Osteoblast (primary cell): Measurements from ENCODE around the gene ACVR2B. TPM values are rescaled to one million over a fixed set of nuclear protein-coding genes. Genes with fewer than 3 reads are reported as not detected.

Experiments
- DNase-seq: peaks from one replicate; pipeline ENCODE4 v3.0.0; 2011; ENCODE audit warnings: low spot score, mixed read lengths; ENCODE audit not compliant: insufficient read length; ENCODE audit errors: missing footprints
- H2AFZ ChIP-seq: 2 replicates; pipeline ENCODE4 v1.6.0; 2011; ENCODE audit warnings: mild to moderate bottlenecking, low read length
- H3K27ac ChIP-seq: 2 replicates; pipeline ENCODE4 v1.5.1; 2011; ENCODE audit warnings: mild to moderate bottlenecking, low read depth, low read length, moderate library complexity
- H3K27me3 ChIP-seq: 2 replicates; pipeline ENCODE4 v1.6.0; 2012; ENCODE audit warnings: mild to moderate bottlenecking, control low read depth, inconsistent platforms, low read length, moderate library complexity; ENCODE audit not compliant: insufficient read depth
- H3K36me3 ChIP-seq: 2 replicates; pipeline ENCODE4 v1.5.1; 2011; ENCODE audit warnings: mild to moderate bottlenecking, low read length, control low read depth, moderate library complexity; ENCODE audit not compliant: insufficient read depth
- H3K4me1 ChIP-seq: 2 replicates; pipeline ENCODE4 v1.5.1; 2011; ENCODE audit warnings: mild to moderate bottlenecking, low read length, control low read depth, moderate library complexity; ENCODE audit not compliant: insufficient read depth
- H3K4me2 ChIP-seq: 2 replicates; pipeline ENCODE4 v1.6.0; 2011; ENCODE audit warnings: mild to moderate bottlenecking, low read length; ENCODE audit not compliant: insufficient read depth
- H3K4me3 ChIP-seq: fragments of 200-600 bp; sonication (generic); 3 replicates; pipeline ENCODE4 v1.5.1; 2012; ENCODE audit warnings: mild to moderate bottlenecking, low read length, inconsistent platforms; ENCODE audit not compliant: insufficient read depth
- H3K79me2 ChIP-seq: 2 replicates; pipeline ENCODE4 v1.6.0; 2012; ENCODE audit warnings: mild to moderate bottlenecking, low read length, control low read depth, inconsistent platforms; ENCODE audit not compliant: insufficient read depth
- H3K9me3 ChIP-seq: 2 replicates; pipeline ENCODE4 v1.5.1; 2011; ENCODE audit warnings: low read depth, low read length, control low read depth
- H4K20me1 ChIP-seq: 2 replicates; pipeline ENCODE4 v1.6.0; 2012; ENCODE audit warnings: mild to moderate bottlenecking, low read length, control low read depth; ENCODE audit not compliant: insufficient read depth
- total RNA-seq: library from RNA; depleted of rRNA; stranded (reverse); fragments of >200 nt; gene quantifications from 2 replicates; pipeline ENCODE4 v1.2.3, GENCODE V29; 2012
- TF ChIP-seq, protein P1 (sequence below): IDR thresholded peaks from 2 replicates; pipeline ENCODE4 v1.5.1; 2011; ENCODE audit warnings: mild to moderate bottlenecking, low read depth, low read length, moderate library complexity; ENCODE audit errors: extremely low read depth

Gene ACVR2B
- total RNA-seq, 1 donor, result 3.6 TPM

DNA sequence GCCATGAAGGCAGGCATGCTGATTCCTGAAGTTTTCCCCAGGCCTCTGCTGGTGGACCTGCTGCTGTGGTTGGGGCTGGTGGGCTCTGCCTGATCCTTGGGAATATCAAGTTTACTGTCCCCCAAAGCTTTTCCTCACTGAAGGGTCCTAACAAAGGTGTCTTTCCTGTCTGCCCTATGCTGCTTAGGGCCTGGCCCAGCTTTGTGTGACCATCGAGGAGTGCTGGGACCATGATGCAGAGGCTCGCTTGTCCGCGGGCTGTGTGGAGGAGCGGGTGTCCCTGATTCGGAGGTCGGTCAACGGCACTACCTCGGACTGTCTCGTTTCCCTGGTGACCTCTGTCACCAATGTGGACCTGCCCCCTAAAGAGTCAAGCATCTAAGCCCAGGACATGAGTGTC lies 29.3 kb downstream of the ACVR2B start:
- TF ChIP-seq, protein P1, sequence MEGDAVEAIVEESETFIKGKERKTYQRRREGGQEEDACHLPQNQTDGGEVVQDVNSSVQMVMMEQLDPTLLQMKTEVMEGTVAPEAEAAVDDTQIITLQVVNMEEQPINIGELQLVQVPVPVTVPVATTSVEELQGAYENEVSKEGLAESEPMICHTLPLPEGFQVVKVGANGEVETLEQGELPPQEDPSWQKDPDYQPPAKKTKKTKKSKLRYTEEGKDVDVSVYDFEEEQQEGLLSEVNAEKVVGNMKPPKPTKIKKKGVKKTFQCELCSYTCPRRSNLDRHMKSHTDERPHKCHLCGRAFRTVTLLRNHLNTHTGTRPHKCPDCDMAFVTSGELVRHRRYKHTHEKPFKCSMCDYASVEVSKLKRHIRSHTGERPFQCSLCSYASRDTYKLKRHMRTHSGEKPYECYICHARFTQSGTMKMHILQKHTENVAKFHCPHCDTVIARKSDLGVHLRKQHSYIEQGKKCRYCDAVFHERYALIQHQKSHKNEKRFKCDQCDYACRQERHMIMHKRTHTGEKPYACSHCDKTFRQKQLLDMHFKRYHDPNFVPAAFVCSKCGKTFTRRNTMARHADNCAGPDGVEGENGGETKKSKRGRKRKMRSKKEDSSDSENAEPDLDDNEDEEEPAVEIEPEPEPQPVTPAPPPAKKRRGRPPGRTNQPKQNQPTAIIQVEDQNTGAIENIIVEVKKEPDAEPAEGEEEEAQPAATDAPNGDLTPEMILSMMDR, result no peak
- Histone ChIP-seq H3K36me3 (peaks cover 2% of the 10 kb centered on the region), H2AFZ (no peak overlapping the region), H4K20me1 (no peaks in the 10 kb centered on the region), H3K4me3 (no peak overlapping the region), H3K4me1 (no peaks in the 10 kb centered on the region), H3K27ac (no peak overlapping the region), H3K27me3 (no peaks in the 10 kb centered on the region), H3K4me2 (no peak overlapping the region), H3K79me2 (no peaks in the 10 kb centered on the region), H3K9me3 (no peaks in the 10 kb centered on the region)
- DNase-seq, result no peak

DNA sequence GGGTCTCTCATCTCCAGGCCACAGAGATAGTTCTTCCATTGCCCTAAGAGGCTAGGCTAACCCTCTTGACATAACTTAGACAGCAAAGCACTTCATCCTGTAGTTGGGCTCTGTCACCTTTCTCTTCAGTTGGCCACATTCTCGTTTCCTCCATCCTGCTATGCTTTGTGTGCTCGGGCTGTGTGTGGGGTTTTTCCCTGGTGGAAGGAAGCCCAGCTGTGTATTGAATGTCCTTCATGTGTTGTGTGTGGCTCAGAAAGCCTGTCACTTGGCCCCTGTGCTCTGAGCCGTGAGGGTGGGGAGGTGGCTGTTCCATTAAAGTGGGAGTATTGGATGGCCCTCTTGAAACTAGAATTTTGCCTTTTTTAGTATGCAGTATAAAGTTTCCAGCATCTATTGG lies 33.6 kb downstream of the ACVR2B start:
- no peaks in the 10 kb centered on the region for H3K27me3 ChIP-seq
- no peak overlapping the region for H3K4me2 ChIP-seq
- no peaks in the 10 kb centered on the region for H4K20me1 ChIP-seq

DNA sequence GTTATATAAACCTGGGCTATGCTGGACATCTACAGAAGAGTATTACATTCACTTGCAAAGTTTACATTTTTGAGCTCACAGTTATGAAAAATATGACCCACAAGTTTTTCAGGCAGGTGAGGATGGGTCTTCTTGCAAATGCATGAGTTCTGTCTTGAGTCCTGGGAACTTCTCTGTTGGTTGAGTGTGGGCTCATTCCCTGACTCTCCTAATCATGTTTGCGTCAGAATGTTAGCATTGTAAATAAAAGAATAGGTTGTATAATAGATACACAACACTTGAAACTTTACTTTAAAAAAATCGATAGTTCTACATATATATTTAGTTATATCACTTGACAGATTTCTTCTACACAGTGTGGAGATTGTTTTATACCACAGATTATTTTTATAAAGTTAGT lies 35.3 kb downstream of the ACVR2B start:
- Histone ChIP-seq H3K36me3 (no peaks in the 10 kb centered on the region), H3K4me2 (no peak overlapping the region), H2AFZ (no peak overlapping the region), H3K27ac (no peak overlapping the region), H3K4me1 (no peaks in the 10 kb centered on the region), H3K9me3 (no peaks in the 10 kb centered on the region), H4K20me1 (no peaks in the 10 kb centered on the region), H3K79me2 (no peaks in the 10 kb centered on the region), H3K27me3 (no peaks in the 10 kb centered on the region), H3K4me3 (no peak overlapping the region)
- no peak for DNase-seq
- TF ChIP-seq, protein P1, result no peak

More for the DNA sequence above, 33.6 kb downstream of the ACVR2B start:
- H2AFZ ChIP-seq, result no peak overlapping the region
- H3K4me1 ChIP-seq, result no peaks in the 10 kb centered on the region
- no peaks in the 10 kb centered on the region for H3K9me3 ChIP-seq
- TF ChIP-seq, protein P1, result no peak
- no peak overlapping the region for H3K27ac ChIP-seq
- H3K4me3 ChIP-seq, result no peak overlapping the region
- no peak for DNase-seq
- no peaks in the 10 kb centered on the region for H3K79me2 ChIP-seq
- no peaks in the 10 kb centered on the region for H3K36me3 ChIP-seq

DNA sequence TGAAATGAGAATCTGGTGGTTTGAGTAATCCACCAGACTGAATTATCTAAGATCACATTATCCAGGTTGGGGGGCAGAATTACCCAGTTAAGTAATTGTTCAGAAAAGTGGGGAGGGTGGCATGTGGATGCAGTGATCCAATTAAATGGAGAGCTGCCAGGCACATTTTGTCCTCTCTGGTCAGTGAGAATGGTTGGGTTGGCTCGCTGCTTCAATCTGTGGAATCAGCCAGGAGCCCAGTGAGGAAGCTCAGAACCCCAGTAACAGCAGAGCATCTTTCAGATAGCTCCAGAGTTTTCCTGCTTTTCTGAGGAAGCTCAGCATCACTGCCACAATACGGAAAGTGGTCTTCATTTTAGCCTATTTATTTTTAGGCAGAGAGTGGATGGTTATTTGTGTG lies 36.1 kb downstream of the ACVR2B start:
- no peak for DNase-seq
- Histone ChIP-seq H3K4me3 (no peak overlapping the region), H3K4me2 (no peak overlapping the region), H4K20me1 (no peaks in the 10 kb centered on the region), H3K27ac (no peak overlapping the region), H3K9me3 (no peaks in the 10 kb centered on the region), H2AFZ (no peak overlapping the region), H3K79me2 (no peaks in the 10 kb centered on the region), H3K4me1 (no peaks in the 10 kb centered on the region), H3K36me3 (no peaks in the 10 kb centered on the region), H3K27me3 (no peaks in the 10 kb centered on the region)
- TF ChIP-seq, protein P1, result no peak
